ENCODE measurements around the gene COPZ1. TPM values are rescaled to one million over a fixed set of nuclear protein-coding genes. Genes with fewer than 3 reads are reported as not detected.

Gene COPZ1
- polyA plus RNA-seq, 4 donors = 214 to 236 (median 220) TPM

DNA sequence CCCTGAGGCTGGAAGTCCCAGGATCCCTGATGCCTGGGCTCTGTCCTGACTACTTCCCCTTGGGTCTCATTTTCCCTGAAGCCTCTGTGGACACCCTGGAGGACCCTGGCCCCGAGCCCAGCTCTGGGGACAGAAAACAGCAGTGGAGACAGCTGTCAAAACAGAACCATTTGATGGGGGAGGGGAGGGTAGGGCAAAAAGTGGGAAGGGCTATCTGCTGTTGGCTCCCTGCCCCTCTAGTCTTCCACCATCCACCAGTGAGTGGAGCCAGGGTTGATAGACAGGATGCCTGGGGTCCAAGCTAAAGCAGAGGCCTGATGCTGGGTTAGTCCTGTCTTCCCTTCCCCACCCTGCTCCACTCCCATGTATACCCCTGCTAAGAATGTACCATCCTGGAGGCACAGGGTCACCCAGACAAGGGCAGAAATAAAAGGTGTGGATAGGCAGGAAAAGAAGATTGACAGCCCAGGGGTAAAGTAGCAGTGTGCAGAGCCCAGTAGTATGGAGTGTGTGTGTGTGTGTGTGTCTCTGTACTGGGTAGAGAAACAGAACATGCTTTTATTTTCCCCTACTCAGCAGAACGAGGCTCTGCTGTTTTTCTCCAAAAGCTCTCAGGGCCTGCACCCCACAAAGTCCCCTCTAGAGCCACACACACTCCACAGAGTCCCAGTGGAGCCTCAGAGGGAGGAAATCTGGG is 49.8 kb downstream of the COPZ1 start:
- DNase-seq (ENCODE audit: low read depth in 4 of 4, low spot score in 3 of 4) = no peak

- DNase-seq (ENCODE audit: low read depth in 4 of 4, low spot score in 3 of 4) = no peak
Observed at GRCh38 chr12:54375259-54375579, 50.3 kb downstream of the COPZ1 start.

DNA sequence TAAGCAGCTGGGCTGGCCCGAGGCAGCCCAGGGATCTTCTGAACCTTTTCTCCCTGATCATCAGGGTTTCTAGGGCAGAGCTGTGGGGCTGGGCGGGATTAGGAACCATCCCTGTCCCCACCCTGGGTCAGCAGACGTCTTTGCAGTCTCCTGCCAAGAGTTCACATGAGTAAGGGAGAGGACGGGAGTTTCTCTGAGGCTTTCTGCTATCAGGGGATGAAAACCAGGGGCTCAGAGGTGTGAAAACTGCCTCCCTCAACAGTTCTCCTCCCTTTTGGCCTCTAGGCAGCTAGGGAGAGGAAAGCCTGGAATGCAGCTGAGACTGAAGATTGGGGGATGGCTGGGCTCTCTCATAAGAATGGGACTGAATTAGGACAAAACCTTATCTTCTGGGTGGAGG is 51.7 kb downstream of the COPZ1 start:
- DNase-seq (ENCODE audit: low read depth in 4 of 4, low spot score in 3 of 4) = no peak

GRCh38 chr12:54377007-54377406 is 52.1 kb downstream of the COPZ1 start:
- no peak for DNase-seq (ENCODE audit: low read depth in 4 of 4, low spot score in 3 of 4)

DNA sequence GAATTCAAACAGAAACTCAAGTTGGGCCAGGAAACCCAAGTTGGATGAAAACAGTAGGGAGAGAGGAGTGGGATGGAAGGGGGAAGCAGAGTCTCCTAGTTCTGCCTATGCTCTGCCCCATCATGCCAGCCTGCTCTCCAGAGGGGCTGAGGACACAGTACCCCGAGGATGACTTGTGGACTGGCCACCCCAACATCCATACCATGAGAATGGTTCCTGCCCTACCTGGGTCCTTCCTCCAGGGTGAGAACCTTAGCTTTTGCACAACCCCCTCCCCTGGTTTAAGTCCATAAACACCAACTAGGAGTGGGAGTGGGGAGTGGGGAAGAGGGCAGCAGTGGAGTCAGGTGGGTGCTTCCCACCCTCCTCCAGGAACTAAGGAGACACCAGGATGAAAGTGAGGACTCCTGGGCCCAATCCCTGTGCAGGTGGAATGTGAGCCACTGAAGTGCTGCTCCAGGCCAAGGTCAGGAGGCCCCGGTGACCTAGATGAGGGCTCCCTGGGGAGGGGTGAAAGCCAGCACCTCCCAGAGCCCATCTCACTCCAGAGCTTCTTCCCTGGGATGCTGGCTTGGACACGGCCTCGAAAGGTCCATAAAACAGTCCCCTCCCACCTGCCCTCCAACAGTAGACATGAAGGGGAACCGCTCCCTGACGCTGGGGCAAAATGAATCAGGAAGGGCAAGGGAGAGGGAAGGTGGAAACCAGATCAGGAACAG is 53.0 kb downstream of the COPZ1 start:
- no peak for DNase-seq (ENCODE audit: low read depth in 4 of 4, low spot score in 3 of 4)

DNA sequence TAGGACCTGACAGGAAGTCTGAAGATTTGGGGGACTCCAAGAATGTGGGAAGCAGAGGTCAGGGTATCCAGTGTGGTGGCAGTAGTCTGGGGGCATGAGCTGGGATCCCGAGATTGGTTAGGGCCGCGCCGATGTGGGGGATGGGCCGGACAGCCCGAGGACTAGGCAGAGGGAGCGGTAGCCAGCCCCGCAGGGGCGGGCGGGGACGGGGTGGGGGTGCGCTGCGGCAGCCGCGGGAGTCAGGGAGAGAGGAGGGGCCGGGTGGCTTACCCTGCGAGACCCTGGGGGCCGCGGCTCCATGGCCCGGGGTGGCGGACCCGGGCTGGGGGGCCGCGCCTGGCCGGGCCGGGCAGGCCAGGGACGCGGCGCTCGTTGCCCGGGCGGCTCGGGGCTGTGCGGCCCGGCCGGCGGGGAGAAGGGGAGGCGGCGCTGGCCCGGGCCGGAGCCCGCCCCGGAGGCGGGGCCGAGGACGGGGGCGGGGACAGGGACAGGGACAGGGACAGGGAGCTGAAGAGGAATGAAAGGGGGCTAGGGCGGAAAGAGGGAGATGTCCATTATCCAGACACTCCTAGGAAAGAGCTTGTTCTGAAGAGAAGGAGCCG is 54.0 kb downstream of the COPZ1 start:
- DNase-seq (ENCODE audit: low read depth in 4 of 4, low spot score in 3 of 4) = no peak

GRCh38 chr12:54379398-54380201 is 54.7 kb downstream of the COPZ1 start:
- DNase-seq (ENCODE audit: low read depth in 4 of 4, low spot score in 3 of 4) = peak in 1 of 4 donors; percentile 86

DNA sequence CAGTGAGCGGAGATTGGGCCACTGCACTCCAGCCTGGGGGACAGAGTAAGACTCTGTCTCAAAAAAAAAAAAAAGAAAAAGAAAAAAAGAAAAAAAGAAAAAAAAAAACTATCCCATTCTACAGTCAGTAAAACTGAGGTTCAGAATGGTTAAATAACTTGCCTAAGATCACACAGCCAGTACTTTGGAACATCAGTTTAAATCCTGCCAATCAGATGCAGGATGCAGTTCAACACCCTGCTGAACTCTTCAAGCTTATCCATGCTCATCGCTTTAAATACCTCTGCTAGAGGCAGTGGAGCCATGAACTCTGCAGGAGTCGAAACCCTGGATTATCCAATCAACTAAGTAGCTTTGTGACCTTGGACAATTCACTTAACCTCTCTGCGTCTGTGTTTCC is 56.2 kb downstream of the COPZ1 start:
- no peak for DNase-seq (ENCODE audit: low read depth in 4 of 4, low spot score in 3 of 4)

DNA sequence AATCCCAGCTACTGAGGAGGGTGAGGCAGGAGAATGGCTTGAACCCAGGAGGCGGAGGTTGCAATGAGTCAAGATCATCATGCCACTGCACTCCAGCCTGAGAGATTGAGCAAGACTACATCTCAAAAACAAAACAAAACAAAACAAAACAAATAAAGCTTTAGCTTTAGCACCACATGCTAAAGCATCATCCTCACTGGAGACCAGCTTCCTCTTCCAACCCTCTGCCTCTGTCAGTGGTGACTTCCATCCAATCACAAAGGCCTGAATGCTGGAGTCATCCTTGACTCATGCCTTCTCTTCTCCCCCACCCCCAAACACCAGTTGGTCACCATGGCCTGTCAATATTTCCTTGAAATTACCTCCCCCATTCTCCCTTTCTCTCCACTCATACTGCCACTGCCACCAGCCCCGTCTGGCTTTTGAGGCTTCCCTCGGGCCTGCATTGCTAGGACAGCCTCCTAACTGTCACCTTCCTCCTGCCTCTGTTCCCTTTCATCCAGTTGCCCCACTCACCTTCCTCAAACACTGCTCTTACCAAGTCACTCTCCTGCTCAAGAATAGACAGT is 58.2 kb downstream of the COPZ1 start:
- no peak for DNase-seq (ENCODE audit: low read depth in 4 of 4, low spot score in 3 of 4)

- DNase-seq (ENCODE audit: low read depth in 4 of 4, low spot score in 3 of 4) = no peak
Observed at GRCh38 chr12:54384591-54385041, 59.7 kb downstream of the COPZ1 start, which contains the start of gene ZNF385A. TSS of gene ZNF385A (minus strand) at chr12:54384733. CDS start at chr12:54384514, 219 bp downstream.

GRCh38 chr12:54385251-54385914 is 60.5 kb downstream of the COPZ1 start:
- no peak for DNase-seq (ENCODE audit: low read depth in 4 of 4, low spot score in 3 of 4)

DNA sequence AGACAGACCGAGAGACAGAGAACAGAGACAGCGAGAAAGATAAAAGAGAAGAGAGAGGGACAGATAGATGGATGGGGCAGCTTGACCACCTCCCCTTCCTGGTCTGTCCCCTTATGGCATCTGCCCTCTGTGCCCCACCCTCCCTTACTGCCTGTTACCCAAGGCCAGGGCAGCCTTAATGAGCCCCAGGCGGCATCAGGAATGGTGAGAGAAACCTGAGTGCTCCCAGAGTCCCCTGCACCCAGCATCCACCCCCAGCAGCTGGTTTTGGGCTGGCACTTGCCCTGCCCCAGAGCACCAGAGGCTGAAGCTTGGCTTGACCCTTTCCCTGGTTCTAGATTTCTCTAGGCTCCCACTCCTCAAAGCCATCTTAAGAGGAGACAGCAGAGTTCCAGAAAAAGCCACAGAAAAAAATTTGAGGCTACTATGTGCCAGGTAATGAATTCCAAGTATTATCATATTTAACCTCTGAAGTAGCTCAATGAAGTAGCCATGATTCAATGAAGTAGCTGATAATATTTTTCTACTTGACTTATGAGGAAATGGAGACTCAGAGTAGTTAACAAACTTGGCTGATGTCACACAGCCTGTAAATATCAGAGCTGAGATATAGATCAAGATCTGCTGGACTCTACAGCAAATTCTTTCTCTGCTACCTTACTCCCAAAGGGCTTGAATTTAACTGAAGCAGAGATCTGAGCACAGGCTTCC is 61.6 kb downstream of the COPZ1 start:
- no peak for DNase-seq (ENCODE audit: low read depth in 4 of 4, low spot score in 3 of 4)

GRCh38 chr12:54387114-54387467 is 62.2 kb downstream of the COPZ1 start:
- no peak for DNase-seq (ENCODE audit: low read depth in 4 of 4, low spot score in 3 of 4)

GRCh38 chr12:54388237-54389133 is 63.6 kb downstream of the COPZ1 start:
- DNase-seq (ENCODE audit: low read depth in 4 of 4, low spot score in 3 of 4) = no peak

DNA sequence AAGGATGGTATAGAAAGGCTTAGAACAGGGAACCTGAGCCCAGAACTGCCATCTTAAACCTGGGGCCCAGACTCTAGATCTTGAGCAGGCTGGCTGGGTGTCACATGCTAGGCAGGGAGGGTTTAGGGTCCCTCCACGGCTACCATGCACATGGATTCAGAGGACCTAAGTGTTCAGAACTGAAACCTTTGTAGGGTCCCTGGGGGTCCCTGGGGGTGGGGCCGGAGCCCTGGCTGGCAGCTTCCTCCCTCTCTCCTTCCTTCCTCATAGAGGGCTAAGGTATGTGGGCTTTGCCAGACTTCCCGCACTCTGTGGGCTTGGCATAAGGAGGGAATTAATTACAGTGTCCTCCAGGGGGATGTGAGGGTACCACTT is 64.2 kb downstream of the COPZ1 start:
- DNase-seq (ENCODE audit: low read depth in 4 of 4, low spot score in 3 of 4) = no peak

DNA sequence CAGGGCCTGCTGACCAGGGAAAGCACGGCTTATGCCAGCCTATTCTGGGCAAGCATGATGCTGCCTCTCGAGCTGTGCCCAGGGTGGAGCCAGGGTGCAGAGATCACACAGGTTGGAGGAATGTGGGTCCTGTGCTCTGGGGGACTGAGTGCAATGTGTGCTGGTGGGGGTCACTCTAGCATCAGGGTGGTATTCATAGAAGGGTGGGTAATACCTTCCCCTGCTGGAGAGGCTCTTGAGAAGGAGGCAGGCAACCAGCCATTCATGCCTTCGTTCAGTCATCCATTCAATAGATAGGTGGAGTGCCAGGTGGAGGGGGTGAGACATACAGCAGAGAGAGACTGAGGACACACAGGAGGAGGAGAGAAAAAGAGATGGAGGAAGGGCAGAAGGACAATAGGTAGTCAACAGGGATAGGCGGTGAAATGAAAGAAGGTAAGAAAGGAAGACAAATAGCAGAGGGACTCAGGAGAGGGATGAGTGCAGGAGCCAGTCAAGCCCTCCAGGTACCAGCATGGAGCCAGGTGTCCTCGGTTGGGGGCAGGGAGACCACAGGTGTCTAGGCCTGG is 64.8 kb downstream of the COPZ1 start:
- no peak for DNase-seq (ENCODE audit: low read depth in 4 of 4, low spot score in 3 of 4)

DNA sequence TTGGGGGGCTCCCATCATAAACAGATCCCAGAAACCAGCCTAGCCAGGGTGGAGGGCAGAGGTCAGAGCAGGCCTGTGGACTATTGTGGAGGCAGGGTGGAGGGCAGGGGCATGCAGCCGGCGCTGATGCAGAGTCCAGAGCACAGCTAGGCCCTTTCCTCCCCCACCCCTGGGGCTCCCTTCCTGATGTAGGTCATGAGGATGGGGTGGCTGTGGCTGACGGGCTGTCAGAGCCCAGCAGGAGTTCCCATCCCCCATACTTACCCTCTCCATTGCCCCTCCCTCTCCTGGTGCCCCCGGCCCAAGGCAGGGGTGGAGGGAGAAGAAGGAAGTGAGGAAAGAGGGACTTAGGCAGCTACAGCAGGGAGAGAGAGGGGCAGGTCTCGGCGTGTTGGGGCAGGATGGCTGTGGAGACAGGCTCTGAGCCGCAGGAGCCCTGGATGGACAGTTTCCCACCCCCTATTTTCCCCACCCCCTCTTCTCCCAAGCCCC is 65.3 kb downstream of the COPZ1 start:
- no peak for DNase-seq (ENCODE audit: low read depth in 4 of 4, low spot score in 3 of 4)

All from right renal pelvis (tissue), 4 donors.